HL-60/S4 treated with retinoic acid at 250 ng/mL for 4 days and 3 days (cell line): ENCODE measurements around the gene DNM1L.

Experiments used
- in situ Hi-C: fragments of 300-500 bp; cut with MboI; formaldehyde crosslinking; loops from 2 replicates; pipeline ENCODE4 v1.7.0; 2022; ENCODE audit warnings: low sequenced_read_pairs

DNM1L gene

DNA sequence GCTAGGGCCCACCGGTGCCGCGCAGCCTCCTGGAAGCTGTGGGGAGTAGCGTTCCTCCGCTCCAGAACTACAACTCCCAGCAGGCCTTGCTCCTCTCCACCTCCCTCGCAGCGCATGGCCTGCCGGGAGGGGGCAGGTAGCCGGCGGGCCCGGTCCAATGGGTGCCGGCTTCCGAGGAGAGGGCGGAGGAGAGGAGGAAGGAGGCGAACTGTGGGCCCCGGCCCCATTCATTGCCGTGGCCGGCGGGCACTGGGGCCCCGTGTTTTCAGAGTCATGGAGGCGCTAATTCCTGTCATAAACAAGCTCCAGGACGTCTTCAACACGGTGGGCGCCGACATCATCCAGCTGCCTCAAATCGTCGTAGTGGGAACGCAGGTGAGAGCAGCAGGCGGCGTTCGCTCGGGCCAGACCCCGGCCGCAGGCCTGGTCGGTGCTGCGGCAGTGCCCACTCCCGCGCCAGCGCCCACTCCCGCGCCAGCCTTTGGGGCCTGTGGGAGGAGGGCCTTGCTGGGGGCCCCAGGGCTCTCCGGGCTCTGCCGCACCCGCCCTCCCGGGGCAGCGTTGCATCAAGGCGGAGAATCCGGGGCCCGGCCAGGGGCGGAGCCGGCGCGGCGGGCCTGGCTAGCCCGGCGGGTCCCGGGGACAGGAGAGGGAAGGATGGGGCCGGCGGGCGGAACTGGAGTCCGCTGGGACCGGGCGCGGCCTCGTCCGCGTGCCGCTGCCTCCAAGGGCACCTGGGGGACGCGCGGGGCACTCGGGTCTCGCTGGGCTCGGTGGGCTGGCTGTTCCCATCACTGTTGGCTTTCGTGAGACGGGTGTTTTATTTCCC lies at the start of gene DNM1L:
Gene DNM1L (plus strand): TSS at position 211 of the 829 bp plus-strand sequence. CDS start 63 bp downstream, at position 274.
- in situ Hi-C loops: no loop called here

DNA sequence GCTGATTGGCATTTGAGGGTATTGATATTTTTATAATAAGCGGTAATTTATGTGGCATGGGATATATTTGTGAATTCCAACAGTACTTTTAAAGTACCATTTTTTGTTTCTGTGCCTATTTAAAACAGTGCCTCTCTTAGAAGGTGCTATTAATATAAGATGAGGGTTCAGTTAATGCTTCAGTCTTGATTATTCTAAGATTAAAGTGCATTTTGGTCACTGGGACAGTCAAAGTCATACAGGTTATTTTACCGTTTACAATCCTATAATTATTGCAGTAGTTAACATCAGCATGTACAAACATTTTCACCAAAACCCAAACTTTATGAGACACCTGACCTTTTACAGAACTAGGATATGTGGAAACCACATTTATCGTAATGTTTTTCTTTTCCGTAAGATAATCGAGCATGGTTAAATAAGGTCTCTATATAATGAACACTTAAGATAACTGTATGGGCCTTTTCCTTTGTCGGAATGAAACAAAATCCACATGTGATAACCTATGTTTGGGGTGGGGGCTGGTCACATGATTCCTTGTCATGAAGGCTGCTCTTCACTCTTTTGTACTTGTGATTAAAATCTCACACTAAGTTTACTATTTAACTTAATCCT lies 37.7 kb upstream of the DNM1L start:
- in situ Hi-C loops: no loop called here

DNA sequence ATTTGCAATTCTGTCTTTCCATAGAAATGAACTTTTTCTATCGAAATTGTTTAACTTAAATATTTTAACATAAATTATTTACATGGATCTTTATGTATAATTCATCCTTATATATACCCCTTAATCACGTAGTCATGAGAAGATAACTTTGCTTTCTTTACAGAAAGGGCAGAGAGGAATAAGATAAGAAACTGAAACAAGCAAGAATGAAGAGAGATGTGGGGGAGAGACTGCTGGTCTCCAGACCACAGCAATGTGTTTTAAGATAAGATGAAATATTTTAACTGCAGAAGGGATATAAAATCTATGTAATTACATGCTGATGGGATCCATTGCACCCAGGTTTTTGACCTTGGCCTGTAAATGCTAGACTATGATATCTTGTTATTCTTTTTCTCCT lies 34.7 kb upstream of the DNM1L start:
- in situ Hi-C loops: no loop called here

DNA sequence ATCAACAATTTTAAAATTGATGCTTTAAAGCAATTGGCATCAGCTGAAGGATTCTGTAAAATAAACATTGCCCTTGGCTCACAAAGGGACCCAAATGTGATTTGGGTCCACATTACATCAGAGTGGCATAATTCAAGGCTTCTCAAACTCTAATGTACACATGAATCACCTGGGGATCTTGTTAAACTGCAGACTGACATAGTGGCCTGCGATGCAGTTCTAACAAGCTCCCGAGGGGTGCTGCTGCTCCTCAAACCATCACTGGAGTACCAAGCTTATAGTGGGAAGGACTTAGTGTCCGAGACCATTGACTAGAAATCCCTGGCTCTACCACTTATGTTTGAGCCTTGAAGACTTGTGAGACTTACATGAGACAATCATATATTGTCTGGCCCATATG lies 31.8 kb upstream of the DNM1L start:
- in situ Hi-C loops: no loop called here

DNA sequence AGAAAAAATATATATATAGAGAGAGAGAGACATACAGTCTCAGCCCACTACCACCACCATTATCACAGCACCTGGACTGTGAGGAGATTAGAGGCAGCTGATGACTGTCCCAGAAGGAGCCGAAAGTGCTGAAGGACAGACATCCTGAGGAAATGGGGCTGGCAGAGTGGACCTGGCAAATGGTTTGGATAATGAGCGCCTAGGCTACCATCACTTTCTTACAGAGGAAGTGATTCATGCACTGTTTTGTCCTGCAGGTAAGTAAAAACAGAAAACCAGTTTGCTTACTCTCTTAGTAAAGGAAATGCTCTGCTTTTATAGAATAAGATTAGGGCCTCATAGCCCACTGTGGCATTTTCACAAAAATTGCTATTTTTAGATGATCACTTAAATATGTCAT lies 28.6 kb upstream of the DNM1L start:
- in situ Hi-C loops: loop anchor here (25.0 kb wide), 3 partner anchors 188 to 988 kb away; partner anchors contain the start of gene ETFBKMT

DNA sequence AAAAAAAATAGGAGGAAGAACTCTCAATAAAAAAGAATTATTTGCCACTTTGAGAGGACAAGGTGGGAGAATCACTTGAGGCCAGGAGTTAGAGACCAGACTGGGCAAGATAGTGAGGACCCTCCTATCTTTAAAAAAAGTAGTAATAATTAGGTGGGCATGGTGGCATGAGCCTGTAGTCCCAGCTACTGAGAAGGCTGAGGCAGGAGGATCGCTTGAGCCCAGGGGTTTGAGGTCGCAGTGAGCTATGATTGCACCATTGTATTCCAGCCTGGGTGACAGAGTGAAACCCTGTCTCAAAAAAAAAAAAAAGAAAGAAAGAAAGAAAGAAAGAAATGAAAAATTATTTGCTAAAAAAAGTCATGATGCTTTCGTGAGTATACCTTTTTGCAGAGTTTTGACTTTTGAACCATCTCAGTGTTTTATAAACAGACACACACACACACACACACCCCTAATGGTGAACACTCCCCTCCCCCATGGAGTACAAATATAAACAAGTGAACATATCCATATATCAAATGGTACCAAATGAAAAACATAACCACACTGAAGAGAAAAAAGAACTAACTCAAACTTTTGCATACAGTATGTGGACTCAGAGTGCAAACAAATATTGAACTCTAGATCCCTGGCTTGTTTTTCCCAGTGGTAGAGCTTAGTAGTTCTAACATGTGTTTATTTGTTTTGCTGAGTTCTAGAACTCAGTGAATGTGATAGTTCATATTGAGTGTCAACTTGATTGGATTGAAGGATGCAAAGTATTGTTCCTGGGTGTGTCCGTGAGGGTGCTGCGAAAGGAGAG lies 27.7 kb upstream of the DNM1L start:
- in situ Hi-C loops: loop anchor here (25.0 kb wide), 3 partner anchors 189 to 989 kb away; partner anchors contain the start of gene ETFBKMT

DNA sequence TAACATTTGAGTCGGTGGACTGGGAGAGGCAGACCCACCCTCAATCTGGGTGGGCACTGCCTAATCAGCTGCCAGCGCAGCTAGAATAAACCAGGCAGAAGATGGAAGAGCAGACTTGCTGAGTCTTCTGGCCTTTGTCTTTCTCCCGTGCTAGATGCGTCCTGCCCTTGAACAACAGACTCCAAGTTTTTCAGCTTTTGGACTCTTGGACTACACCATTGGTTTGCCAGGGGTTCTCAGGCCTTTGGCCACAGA lies 27.2 kb upstream of the DNM1L start:
- in situ Hi-C loops: loop anchor here (25.0 kb wide), 3 partner anchors 190 to 990 kb away; partner anchors contain the start of gene ETFBKMT

DNA sequence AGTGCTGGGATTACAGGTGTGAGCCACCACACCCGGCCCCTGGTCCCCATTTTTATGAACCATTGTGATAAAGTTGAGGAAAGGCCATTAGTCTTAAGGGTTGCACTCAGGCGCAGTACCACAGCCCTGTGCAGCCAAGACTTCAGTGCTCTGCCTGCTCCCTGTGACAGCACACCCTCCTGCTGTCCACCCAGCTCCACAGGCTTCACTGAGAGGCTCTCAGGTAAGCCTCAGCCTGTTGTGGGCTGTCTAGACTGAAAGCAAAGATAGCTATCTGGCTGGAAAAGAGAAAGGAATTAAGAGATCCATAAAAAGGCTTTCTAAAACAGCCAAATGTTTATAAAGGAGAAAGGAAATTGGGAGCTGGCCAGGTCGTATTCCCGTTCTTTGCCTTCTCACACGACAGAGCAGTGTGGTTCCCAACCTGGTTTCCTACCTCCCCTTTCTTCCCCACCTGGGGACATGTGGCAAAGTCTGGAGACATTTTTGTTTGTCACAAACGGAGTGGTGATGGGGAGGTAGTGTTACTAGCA lies 19.1 kb upstream of the DNM1L start:
- in situ Hi-C loops: loop anchor here (25.0 kb wide), 3 partner anchors 198 to 998 kb away; partner anchors contain the start of gene ETFBKMT

DNA sequence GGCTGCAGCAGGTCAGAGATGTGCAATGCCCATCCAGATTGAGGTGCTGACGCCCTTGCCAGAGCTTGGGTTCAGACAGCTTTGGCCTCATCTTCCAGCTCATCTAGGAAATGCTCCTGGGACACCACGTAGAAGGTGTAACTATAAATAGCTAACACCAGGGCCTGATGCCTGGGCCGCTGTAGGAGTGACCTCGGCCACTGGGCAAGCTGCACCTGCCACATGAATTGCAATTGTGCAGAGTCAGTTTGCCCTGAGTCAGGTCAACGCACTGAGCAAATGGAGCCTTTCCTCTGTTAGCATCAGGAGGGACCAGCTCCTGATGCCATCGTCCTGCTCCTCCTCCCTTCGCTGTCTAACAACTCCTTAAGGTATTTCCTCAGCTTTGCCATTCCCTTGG lies 17.4 kb upstream of the DNM1L start:
- in situ Hi-C loops: loop anchor here (25.0 kb wide), 3 partner anchors 199 to 999 kb away; partner anchors contain the start of gene ETFBKMT

DNA sequence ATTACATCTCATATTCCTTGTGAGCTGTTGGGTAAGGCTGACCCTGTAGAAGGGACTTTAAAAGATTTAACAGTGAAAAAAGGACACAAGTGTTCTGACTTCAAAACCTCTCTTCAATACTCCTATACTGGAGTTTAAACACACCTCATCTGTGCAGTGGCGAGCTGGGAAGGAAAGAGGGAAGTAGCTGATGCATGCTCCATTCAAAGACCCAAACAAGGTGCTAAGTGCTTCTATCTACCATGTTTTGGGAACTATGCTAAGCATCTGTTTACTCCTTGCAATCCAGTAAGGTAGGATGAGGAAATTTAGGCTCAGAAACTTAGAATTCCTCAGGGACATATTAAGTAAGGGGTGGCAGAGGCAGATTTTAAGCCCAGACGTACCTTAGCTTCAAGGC lies 16.4 kb upstream of the DNM1L start:
- in situ Hi-C loops: loop anchor here (25.0 kb wide), 3 partner anchors 200 to 1000 kb away; partner anchors contain the start of gene ETFBKMT

DNA sequence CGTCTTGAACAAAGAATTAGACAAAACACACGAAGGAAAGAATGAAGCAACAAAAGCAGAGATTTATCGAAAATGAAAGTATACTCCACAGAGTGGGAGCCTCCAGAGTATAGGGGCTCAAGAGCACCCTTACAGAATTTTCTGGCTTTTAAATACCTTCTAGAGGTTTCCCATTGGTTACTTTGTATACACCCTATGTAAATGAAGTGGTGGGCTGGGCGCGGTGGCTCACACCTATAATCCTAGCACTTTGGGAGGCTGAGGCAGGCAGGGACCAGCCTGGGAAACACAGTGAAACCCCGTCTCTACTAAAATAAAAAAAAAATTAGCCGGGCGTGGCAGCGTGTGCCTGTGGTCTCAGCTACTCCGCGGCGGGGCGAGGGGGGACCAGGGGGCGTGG lies 13.1 kb upstream of the DNM1L start:
- in situ Hi-C loops: loop anchor here (25.0 kb wide), 3 partner anchors 204 to 1004 kb away; partner anchors contain the start of gene ETFBKMT

DNA sequence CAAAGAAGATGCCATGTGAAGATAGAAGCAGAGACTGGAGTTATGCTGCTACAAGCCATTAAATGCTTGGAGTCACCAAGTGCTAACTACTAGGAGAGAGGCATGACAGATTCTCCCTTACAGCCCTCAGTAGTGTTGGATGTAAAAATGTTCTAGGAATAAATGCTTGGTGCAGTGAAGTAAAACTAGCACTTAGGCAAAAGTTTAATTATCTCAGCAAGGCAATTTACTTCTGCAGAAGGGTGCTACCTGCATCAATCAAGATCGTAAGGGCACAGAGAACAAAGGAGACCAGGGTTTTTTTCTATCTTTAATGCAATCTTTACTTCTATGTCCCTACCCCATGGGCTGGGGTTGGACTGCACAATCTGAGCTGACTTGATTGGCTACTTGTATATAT lies 9.5 kb upstream of the DNM1L start:
- in situ Hi-C loops: loop anchor here (25.0 kb wide), 3 partner anchors 207 to 1007 kb away; partner anchors contain the start of gene ETFBKMT

DNA sequence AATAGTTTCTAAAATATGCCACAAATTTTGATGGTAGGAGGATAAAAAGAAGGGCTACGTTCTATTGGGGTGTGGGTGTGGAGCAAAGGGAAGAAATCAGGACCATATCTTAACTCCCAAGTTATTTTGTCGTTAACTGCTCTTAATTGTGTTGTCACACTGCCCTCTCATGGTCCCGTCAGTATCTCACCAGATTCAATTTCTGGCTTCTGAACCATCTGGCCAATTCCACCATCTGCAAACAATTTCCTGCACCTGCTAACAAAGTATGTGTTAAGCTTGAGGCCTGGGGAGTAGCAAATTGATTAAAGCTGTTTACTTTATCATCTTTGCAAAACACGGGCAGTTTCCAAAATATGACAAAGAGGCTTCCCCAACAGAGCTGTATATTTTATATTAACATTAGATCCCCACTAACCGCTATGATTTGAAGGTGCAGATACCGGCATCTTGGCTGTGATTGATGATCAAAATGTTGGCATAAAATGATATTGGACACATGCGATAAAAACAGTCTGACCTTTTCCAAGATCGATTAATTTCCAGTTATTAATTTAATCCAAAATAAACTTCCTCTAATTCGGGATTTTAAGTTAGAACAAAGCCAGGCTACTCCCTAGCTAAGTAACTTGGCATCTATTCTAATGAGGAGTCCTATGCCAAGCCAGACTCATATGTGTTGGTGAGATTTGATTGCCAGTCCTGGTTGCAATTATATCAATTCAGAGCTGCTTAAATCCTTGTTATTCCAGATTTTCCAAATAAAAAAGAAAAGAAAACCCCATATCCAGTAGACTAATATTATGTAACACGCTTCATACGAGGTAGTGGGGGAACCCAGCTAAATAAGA lies 6.9 kb upstream of the DNM1L start:
- in situ Hi-C loops: loop anchor here (25.0 kb wide), 3 partner anchors 210 to 1010 kb away; partner anchors contain the start of gene ETFBKMT

DNA sequence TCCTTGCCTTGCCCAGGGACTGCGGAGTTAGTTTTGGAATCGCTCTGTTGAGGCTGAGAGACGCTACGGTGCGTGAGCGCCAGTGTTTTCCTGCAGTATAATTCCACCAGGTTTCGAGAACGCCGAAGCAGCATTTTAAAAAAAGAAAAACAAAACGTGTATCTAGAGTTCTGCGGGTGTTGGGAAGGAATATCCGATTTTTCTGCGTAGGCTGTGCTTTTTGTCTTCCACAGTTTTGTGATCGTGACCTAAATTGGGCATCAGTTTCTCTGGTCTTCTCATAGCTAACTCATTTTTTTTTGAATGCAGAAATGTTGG lies 778 bp downstream of the DNM1L start:
- in situ Hi-C loops: no loop called here

DNA sequence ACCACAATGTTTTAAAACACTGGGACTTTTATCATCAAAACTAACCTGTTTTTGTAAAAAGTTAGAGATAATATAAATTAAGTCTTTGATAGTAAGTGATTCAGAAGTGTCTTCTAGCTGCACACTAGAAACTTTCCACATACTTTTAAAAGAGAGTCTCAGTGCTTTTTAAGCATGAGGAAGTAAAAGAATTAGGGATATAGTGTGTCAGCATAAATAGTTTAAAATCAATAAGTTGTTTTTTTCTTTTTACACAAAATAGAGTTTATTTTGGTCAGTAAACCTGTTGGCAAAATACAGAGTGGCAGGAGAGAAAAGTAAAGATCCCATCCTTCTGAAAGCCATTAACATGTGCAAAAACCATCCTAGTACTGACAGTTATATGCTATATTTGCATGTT lies 1.7 kb downstream of the DNM1L start:
- in situ Hi-C loops: no loop called here

DNA sequence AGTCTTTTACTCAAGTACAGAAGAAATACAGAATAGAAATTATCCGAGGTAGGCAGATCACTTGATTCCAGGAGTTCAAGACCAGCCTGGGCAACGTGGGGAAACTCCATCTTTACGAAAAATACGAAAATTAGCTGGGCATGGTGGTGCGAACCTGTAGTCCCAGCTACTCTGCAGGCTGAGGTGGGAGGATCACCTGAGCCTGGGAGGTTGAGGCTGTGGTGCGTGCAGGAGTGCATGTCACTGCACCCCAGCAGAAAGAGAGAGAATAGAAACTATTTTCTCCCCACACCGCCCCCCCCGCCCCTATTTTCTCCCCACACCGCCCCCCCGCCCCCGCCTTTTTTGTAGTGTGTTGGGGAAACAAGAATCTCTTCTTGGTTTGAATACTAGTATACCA lies 2.2 kb downstream of the DNM1L start:
- in situ Hi-C loops: no loop called here

DNA sequence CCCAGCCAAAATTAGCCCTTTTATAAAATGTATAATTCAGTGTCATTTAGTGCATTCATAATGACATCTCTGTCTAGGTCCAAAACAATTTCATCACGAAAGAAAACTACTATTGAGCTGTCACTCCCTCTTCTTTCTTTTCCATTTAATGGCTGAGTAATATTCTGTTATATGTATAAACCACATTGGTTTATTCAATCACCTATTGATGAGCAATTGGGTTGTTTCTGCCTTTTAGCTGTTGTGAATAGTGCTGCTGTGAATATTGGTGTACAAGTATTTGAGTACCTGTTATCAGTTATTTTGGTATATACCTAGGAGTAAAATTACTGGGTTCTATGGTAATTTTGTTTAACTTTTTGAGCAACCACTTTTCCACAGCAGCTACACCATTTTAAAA lies 7.2 kb downstream of the DNM1L start:
- in situ Hi-C loops: no loop called here

DNA sequence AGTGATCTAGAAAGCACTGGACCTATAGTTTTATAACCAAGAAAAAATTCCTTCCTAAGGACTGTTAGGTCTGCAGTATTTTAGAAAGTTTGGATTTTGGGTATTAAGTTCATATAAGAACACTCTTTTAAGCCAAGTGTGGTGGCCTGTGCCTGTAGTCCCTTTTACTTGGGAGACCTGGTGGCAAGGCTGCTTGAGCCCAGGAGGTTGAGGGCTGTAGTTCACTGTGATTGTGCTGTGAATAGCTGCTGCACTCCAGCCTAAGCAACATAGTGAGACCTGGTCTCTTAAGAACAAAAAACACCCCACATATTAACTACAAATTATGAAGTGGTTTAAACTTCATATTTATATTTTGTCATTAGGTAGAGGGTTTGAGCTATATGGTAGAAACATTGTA lies 9.7 kb downstream of the DNM1L start:
- in situ Hi-C loops: no loop called here

DNA sequence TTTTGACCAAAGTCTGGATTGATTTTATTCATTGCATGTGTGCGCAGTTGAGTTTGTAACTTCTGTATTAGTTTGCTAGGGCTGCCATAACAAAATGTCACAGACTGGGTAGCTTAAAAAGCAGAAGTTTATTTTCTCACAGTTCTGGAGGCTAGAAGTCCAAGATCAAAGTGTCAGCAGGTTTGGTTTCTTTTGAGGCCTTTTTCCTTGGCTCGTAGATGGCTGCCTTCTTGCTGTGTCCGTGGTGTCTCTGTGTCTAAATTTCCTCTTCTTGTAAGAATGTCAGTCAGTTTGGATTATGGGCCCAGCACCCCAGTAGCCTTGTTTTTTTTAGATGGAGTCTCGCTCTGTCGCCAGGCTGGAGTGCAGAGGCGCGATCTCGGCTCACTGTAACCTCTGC lies 11.8 kb downstream of the DNM1L start:
- in situ Hi-C loops: no loop called here

DNA sequence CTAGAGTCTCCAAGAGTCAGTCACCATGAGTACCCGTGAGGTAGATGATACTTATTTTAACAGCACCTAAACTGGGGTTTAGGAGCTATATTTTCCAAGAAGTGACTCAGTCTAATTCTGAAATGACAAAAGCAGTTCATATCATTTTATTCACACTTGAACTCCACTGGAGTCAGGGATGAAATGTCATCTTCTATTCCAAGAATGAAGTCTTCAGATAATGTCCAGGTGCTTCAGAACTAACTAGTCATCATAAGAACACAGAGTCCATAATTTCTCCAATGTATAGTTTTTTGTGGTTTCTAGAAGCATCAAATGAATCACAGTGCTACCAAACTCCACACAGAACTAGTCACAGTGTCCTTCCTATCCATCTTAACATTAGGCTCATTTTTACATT lies 13.3 kb downstream of the DNM1L start:
- in situ Hi-C loops: no loop called here
